Measurements from ENCODE around the gene MSH5. TPM values are rescaled to one million over a fixed set of nuclear protein-coding genes. Genes with fewer than 3 reads are reported as not detected.

MSH5 gene
- total RNA-seq, 1 experiment from 2014 or later: 90.4 TPM

DNA sequence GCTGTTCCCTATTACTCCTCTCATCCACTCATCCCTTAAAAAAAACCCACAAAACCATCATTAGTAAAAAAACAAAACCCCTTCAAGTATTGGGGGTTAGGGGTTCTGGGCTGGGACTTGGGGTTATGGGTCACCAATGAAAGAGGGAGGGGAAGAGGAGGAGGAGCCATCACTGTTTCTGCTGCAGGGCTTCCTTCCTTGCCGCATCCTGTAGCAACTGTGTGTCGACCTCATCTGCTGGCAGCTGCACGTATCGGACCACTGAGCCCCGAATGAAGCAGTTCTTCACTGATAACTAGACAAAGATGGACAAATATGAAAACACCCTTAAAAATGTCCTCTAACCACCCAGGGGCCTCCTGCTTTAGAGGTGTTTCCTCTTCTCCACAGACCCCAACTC, 57.8 kb downstream of the MSH5 start:
- H3K27me3 ChIP-seq (ENCODE audit: insufficient read depth, low read length): no peaks in the 10 kb centered on the region
- peaks cover 6 to 7% of the 10 kb centered on the region in 2 experiments; a peak in 3 of 4 replicates for H3K36me3 ChIP-seq (ENCODE audit: control insufficient read depth in 1 of 2, insufficient read depth in 2 of 2, low read length in 2 of 2)
- POLR2A ChIA-PET: no interaction called here
- no peak overlapping the region for H3K9ac ChIP-seq (ENCODE audit: low read length)
- intact Hi-C loops (cut with micrococcal nuclease): no loop called here
- CTCF ChIA-PET: no interaction called here
- TF ChIP-seq, protein P1, sequence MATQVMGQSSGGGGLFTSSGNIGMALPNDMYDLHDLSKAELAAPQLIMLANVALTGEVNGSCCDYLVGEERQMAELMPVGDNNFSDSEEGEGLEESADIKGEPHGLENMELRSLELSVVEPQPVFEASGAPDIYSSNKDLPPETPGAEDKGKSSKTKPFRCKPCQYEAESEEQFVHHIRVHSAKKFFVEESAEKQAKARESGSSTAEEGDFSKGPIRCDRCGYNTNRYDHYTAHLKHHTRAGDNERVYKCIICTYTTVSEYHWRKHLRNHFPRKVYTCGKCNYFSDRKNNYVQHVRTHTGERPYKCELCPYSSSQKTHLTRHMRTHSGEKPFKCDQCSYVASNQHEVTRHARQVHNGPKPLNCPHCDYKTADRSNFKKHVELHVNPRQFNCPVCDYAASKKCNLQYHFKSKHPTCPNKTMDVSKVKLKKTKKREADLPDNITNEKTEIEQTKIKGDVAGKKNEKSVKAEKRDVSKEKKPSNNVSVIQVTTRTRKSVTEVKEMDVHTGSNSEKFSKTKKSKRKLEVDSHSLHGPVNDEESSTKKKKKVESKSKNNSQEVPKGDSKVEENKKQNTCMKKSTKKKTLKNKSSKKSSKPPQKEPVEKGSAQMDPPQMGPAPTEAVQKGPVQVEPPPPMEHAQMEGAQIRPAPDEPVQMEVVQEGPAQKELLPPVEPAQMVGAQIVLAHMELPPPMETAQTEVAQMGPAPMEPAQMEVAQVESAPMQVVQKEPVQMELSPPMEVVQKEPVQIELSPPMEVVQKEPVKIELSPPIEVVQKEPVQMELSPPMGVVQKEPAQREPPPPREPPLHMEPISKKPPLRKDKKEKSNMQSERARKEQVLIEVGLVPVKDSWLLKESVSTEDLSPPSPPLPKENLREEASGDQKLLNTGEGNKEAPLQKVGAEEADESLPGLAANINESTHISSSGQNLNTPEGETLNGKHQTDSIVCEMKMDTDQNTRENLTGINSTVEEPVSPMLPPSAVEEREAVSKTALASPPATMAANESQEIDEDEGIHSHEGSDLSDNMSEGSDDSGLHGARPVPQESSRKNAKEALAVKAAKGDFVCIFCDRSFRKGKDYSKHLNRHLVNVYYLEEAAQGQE (IDR thresholded peaks at IDR 0.05; ENCODE audit: low read depth): no peak
- no peak for TF ChIP-seq FOSL1 (IDR thresholded peaks at IDR 0.05; ENCODE audit: low read depth)
- TF ChIP-seq SRF (IDR thresholded peaks at IDR 0.05; ENCODE audit: low read depth): no peak
- no peak for TF ChIP-seq YY1 (IDR thresholded peaks at IDR 0.05; ENCODE audit: extremely low read depth, insufficient replicate concordance, low read depth, low read length)
- no peak for TF ChIP-seq CEBPB (IDR thresholded peaks at IDR 0.05; ENCODE audit: low read depth)
- no peak for TF ChIP-seq RAD21 (IDR thresholded peaks at IDR 0.05; ENCODE audit: low read depth)
- no peak for TF ChIP-seq CTCF (IDR thresholded peaks at IDR 0.05 in 2 of 3, conservative IDR thresholded peaks at IDR 0.05 in 1 of 3; ENCODE audit: borderline replicate concordance in 1 of 3, insufficient read depth in 1 of 3, low read depth in 2 of 3, low read length in 2 of 3)
- TF ChIP-seq, protein P2, sequence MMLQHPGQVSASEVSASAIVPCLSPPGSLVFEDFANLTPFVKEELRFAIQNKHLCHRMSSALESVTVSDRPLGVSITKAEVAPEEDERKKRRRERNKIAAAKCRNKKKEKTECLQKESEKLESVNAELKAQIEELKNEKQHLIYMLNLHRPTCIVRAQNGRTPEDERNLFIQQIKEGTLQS (IDR thresholded peaks at IDR 0.05): no peak
- TF ChIP-seq, protein P3, sequence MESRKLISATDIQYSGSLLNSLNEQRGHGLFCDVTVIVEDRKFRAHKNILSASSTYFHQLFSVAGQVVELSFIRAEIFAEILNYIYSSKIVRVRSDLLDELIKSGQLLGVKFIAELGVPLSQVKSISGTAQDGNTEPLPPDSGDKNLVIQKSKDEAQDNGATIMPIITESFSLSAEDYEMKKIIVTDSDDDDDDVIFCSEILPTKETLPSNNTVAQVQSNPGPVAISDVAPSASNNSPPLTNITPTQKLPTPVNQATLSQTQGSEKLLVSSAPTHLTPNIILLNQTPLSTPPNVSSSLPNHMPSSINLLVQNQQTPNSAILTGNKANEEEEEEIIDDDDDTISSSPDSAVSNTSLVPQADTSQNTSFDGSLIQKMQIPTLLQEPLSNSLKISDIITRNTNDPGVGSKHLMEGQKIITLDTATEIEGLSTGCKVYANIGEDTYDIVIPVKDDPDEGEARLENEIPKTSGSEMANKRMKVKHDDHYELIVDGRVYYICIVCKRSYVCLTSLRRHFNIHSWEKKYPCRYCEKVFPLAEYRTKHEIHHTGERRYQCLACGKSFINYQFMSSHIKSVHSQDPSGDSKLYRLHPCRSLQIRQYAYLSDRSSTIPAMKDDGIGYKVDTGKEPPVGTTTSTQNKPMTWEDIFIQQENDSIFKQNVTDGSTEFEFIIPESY (IDR thresholded peaks at IDR 0.05; ENCODE audit: extremely low read depth, insufficient replicate concordance, low read length): no peak
- no peak for TF ChIP-seq EGR1 (IDR thresholded peaks at IDR 0.05; ENCODE audit: low read depth)
- TF ChIP-seq POLR2AphosphoS5 (IDR thresholded peaks at IDR 0.05; ENCODE audit: low read depth, low read length): no peak
- no peak for TF ChIP-seq SP1 (IDR thresholded peaks at IDR 0.05; ENCODE audit: low read depth)
- no peak for TF ChIP-seq SIN3A (IDR thresholded peaks at IDR 0.05; ENCODE audit: low read depth)
- no peak for TF ChIP-seq TCF7L2 (IDR thresholded peaks at IDR 0.05; ENCODE audit: borderline replicate concordance, extremely low read depth, insufficient read depth, insufficient read length)
- no peak for TF ChIP-seq CBX3 (IDR thresholded peaks at IDR 0.05; ENCODE audit: low read depth)
- no peak for TF ChIP-seq EZH2phosphoT487 (IDR thresholded peaks at IDR 0.05; ENCODE audit: borderline replicate concordance)
- no peak for TF ChIP-seq ZNF274 (IDR thresholded peaks at IDR 0.05; ENCODE audit: low read depth, low read length)
- TF ChIP-seq MAX (IDR thresholded peaks at IDR 0.05): no peak
- H3K9me2 ChIP-seq (ENCODE audit: insufficient read depth): no peaks in the 10 kb centered on the region
- H3K4me1 ChIP-seq (ENCODE audit: control insufficient read depth in 1 of 2, insufficient read depth in 2 of 2, low read length in 2 of 2): peaks cover 17 to 32% of the 10 kb centered on the region in 2 experiments
- ATAC-seq (no peak), DNase-seq (ENCODE audit: low read depth, low spot score) (no peak)
- H3K4me3 ChIP-seq (replicated peaks in 1 of 2; ENCODE audit: low read depth in 1 of 2, low read length in 2 of 2): no peak overlapping the region
- RAD21 ChIA-PET (ENCODE audit: low non-redundant PET in 1 of 2, low total read pairs in 2 of 2, uncharacterized antibody in 2 of 2, unreplicated experiment in 2 of 2): no interaction called here
- no peaks in the 10 kb centered on the region for H3K9me3 ChIP-seq (ENCODE audit: control insufficient read depth in 1 of 2, insufficient read depth in 1 of 2, low read depth in 1 of 2, low read length in 2 of 2)
- H2AFZ ChIP-seq (ENCODE audit: low read depth, low read length, poor library complexity, severe bottlenecking): no peak overlapping the region
- no peaks in the 10 kb centered on the region for H4K20me1 ChIP-seq (ENCODE audit: insufficient read depth)
- no peak overlapping the region for H3K27ac ChIP-seq (ENCODE audit: low read depth, low read length)
- BruUV-seq (replicated peaks): no TSS peak
- no peak overlapping the region for H3K4me2 ChIP-seq (ENCODE audit: low read length)
- peaks cover 31% of the 10 kb centered on the region for H3K79me2 ChIP-seq (ENCODE audit: insufficient read depth, low read length)

Measured in HCT116 (cell line).